GM21423 (cell line): ENCODE results near the gene STK33.

ENCODE experiments used
- ATAC-seq: cut with Tn5 transposase; IDR thresholded peaks from one replicate; pipeline ENCODE4 v1.9.1; 2021; ENCODE audit warnings: mild to moderate bottlenecking, moderate library complexity; ENCODE audit not compliant: unreplicated experiment

STK33 gene

GRCh38 chr11:8381871-8382396 is 212.1 kb downstream of the STK33 start:
- ATAC-seq: no peak

DNA sequence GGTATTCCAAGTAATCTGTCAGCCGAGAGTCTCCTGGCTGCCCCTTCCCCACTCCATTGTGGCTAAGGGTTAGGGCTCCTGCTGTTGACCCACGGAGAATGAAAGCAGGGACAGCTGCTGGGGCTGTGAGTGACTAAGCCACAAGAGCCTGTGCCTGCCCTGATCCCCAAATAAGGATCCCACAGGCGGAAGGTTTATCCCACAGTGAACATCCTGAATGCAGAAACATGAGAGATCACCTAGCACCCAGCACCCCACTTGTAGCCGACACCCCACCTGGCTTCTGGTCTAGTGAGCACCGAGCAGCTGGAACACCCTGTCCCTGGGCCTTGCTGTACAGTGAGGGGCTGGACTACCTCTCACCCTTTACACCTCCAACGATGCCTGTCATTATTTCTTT is 212.7 kb downstream of the STK33 start:
- no peak for ATAC-seq

GRCh38 chr11:8375932-8376331 is 218.1 kb downstream of the STK33 start:
- ATAC-seq: no peak

GRCh38 chr11:8375460-8375859 is 218.6 kb downstream of the STK33 start:
- ATAC-seq: no peak

- no peak for ATAC-seq
These were observed 219.3 kb downstream of the STK33 start for GRCh38 chr11:8374716-8375115.

- no peak for ATAC-seq
These were observed 220.3 kb downstream of the STK33 start for GRCh38 chr11:8373519-8374432.

GRCh38 chr11:8372641-8373381 is 221.2 kb downstream of the STK33 start:
- ATAC-seq: no peak

- no peak for ATAC-seq
These were observed 222.5 kb downstream of the STK33 start for GRCh38 chr11:8371516-8371884.

DNA sequence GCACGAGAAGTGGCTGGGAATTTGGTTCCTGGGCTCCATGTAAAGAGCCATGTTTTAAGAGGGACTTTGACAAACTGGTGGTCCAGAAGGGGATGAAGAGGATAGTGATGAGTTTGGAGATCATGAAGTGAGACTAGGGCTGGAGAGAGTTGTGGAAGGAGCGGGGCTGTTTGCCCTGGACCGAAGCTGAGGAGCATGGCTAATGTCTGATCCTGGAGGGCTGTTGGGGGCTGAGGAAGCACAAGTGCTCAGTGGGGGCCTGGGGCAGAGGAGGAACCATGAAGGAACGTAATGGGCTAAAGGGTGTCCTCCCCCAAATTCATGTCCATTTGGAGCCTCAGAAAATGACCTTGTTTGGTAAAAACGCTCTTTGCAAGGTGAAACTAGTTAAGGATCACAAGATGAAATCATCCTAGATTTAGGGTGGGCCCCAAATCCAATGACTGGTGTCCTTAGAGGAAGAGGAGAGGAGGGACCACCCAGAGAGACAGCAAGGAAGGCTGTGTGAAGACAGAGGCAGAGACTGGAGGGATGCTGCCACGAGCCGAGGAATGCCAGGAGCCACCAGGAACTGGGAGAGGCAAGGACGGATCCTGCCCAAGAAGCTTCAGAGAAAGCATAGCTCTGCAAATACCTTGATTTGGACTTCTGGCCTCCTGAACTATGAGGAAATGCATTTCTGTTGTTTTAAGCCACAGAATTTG is 223.1 kb downstream of the STK33 start:
- no peak for ATAC-seq

DNA sequence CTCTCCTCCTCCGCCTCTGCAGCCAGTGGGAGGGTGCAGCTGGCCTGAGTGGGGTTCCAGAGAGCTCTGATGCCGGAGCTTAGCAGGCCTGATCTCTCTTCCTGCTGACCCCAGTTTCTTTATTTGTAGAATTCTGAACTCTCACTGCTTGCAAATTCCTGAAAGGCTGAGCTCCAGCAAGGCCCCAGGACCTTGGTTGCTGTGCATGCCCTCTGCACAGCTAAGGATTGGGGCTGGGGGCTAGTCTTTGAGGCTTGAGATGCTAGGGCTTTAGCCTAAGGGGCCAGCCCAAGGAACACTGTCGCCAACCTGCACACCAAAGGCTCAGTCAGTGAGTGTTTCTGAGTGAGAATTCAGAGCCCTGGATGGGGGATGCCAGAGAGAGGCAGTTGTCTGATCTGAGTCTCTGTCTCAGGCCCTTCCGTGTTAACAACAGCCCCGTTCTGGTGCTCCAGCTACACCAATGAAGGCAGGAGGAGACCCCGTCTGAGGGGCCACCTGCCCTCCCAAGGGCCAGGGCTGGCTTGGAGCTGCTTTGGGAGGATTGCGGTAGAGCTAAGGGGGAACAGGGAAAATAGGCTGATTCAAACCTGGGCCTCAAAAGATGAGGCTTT is 224.3 kb downstream of the STK33 start:
- ATAC-seq: no peak

DNA sequence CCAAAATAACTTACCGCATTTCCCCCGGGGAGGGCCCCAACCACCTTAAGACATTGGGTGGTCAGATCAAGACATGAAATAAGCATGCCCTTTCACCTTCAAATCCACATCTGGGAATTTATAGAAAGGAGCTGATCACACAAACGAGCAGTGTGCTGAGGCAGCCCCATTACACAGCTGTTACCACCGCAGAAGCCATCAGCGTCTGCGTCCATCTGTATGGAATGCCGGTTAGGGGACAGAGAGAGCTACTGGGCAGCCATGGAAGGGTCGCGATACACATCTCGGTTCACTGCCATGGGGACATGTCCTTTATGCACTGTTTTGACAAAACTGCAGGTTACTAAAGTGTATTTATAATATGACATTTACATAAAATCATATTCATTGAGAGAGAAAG is 225.3 kb downstream of the STK33 start:
- no peak for ATAC-seq

GRCh38 chr11:8368194-8368593 is 225.8 kb downstream of the STK33 start:
- ATAC-seq: no peak

- no peak for ATAC-seq
These were observed 227.7 kb downstream of the STK33 start for GRCh38 chr11:8366316-8366715.

GRCh38 chr11:8365216-8365941 is 228.6 kb downstream of the STK33 start:
- no peak for ATAC-seq

DNA sequence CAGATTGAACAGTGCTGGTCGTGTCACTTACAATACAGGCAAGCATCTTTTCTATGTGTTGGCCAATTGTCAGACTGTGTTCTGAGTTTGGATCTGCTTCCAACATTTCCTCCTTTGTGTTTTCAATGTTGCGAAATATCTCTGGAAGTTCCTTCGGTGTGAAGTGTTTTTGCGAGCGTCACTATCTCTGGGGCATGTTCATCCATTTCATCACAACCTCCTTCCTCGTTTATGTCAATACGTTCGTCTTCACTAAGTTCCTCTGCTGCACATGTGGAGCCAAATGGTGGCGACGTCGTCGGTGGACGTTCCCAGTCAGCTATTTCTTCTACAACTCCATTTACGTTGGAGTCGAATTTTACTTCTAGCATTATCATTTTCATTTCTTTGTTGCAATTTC is 230.1 kb downstream of the STK33 start:
- ATAC-seq: no peak

- ATAC-seq: no peak
These were observed 231.1 kb downstream of the STK33 start for GRCh38 chr11:8362899-8363298.

- ATAC-seq: no peak
These were observed 231.5 kb downstream of the STK33 start for GRCh38 chr11:8362491-8362890.

- ATAC-seq: no peak
These were observed 232.3 kb downstream of the STK33 start for GRCh38 chr11:8361664-8362210.

GRCh38 chr11:8361206-8361605 is 232.8 kb downstream of the STK33 start:
- no peak for ATAC-seq
